Body of pancreas (tissue), 4 donors: ENCODE measurements around the gene SULT1C4.

ENCODE experiments used
- POLR2A ChIP-seq, 3 donors: fragments of 450-650 bp; IDR thresholded peaks; one replicate each; pipeline ENCODE4 v1.6.1; 2016; ENCODE audit warnings: antibody characterized with exemption in 3 of 3, mild to moderate bottlenecking in 2 of 3
- TF ChIP-seq, protein P1 (sequence below), 7 experiments: fragments of 450-650 bp in 4 of 7; fragments of 200-600 bp in 3 of 7; sonication (generic) in 3 of 7; IDR thresholded peaks; one replicate each; pipeline ENCODE4 v1.5.1; 2016 to 2019; ENCODE audit warnings: antibody characterized with exemption in 7 of 7

DNA sequence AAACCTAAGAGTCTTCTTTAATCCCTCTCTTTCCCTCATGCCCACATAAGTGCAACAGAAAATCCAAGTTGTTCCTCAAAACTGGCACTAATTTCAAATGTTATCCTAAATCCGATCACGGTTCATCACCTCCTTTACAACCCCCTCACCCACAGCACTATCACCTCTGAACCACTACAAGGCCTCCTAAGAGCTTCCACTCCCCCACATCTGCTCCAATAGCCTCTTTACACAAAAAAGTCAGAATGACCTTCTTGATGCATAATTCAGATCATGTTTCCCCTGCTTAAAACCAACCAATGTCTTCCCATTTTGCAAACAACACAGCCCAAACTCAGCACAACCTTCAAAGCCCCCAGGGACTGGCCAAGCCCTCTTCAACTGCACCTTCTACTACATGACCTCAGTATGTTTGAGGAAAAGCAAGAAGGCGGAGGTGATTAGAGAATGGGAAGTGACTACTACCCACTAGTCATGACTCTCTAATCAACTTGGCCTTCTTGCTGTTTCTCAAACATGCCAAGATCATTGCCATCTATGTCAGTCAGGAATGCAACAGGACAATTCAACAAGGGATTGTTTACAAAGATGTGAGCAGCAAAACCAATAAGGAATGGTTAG lies 36.6 kb downstream of the SULT1C4 start:
- TF ChIP-seq, protein P1, sequence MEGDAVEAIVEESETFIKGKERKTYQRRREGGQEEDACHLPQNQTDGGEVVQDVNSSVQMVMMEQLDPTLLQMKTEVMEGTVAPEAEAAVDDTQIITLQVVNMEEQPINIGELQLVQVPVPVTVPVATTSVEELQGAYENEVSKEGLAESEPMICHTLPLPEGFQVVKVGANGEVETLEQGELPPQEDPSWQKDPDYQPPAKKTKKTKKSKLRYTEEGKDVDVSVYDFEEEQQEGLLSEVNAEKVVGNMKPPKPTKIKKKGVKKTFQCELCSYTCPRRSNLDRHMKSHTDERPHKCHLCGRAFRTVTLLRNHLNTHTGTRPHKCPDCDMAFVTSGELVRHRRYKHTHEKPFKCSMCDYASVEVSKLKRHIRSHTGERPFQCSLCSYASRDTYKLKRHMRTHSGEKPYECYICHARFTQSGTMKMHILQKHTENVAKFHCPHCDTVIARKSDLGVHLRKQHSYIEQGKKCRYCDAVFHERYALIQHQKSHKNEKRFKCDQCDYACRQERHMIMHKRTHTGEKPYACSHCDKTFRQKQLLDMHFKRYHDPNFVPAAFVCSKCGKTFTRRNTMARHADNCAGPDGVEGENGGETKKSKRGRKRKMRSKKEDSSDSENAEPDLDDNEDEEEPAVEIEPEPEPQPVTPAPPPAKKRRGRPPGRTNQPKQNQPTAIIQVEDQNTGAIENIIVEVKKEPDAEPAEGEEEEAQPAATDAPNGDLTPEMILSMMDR (IDR thresholded peaks at IDR 0.05), result no peak
- TF ChIP-seq POLR2A (IDR thresholded peaks at IDR 0.05), result no peak
